MG63 (cell line): ENCODE results near the gene LRRC71. TPM values are rescaled to one million over a fixed set of nuclear protein-coding genes. Genes with fewer than 3 reads are reported as not detected.

Source experiments
- DNase-seq: peaks from one replicate; pipeline ENCODE4 v3.0.0-alpha.2; 2020
- H3K27me3 ChIP-seq: fragments of 250-450 bp; sonication (Bioruptor Pico); 2 replicates; pipeline ENCODE4 v1.5.1; 2020; ENCODE audit warnings: mild to moderate bottlenecking, moderate library complexity
- H3K36me3 ChIP-seq: fragments of 250-450 bp; sonication (Bioruptor Pico); 2 replicates; pipeline ENCODE4 v1.5.1; 2020; ENCODE audit warnings: mild to moderate bottlenecking, moderate library complexity
- H3K4me3 ChIP-seq: fragments of 250-450 bp; sonication (Bioruptor Pico); 2 replicates; pipeline ENCODE4 v1.5.1; 2020; ENCODE audit warnings: mild to moderate bottlenecking, moderate library complexity
- H3K9me3 ChIP-seq: fragments of 250-450 bp; sonication (Bioruptor Pico); 2 replicates; pipeline ENCODE4 v1.5.1; 2020; ENCODE audit warnings: mild to moderate bottlenecking, moderate library complexity
- total RNA-seq: library from RNA; depleted of rRNA; stranded (reverse); fragments of >200 nt; shearing (Covaris generic); gene quantifications from 2 replicates; pipeline ENCODE4 v1.2.3, GENCODE V29; 2014; ENCODE audit warnings: low replicate concordance

LRRC71 gene
- total RNA-seq, 1 experiment from 2014 or later = not detected

GRCh38 chr1:156899956-156900718 is 20.3 kb upstream of the LRRC71 start:
- H3K27me3 ChIP-seq = no peaks in the 10 kb centered on the region
- DNase-seq = no peak

GRCh38 chr1:156900896-156901589 is 19.4 kb upstream of the LRRC71 start:
- no peaks in the 10 kb centered on the region for H3K36me3 ChIP-seq
- no peaks in the 10 kb centered on the region for H3K9me3 ChIP-seq
- no peak overlapping the region for H3K4me3 ChIP-seq
- no peaks in the 10 kb centered on the region for H3K27me3 ChIP-seq
- no peak for DNase-seq

More at GRCh38 chr1:156899956-156900718, 20.3 kb upstream of the LRRC71 start:
- H3K4me3 ChIP-seq = no peak overlapping the region
- H3K9me3 ChIP-seq = no peaks in the 10 kb centered on the region
- no peaks in the 10 kb centered on the region for H3K36me3 ChIP-seq

- Histone ChIP-seq H3K9me3 (no peaks in the 10 kb centered on the region), H3K4me3 (no peak overlapping the region), H3K36me3 (no peaks in the 10 kb centered on the region), H3K27me3 (no peaks in the 10 kb centered on the region)
- DNase-seq = no peak
Measured at GRCh38 chr1:156901590-156901900, 18.9 kb upstream of the LRRC71 start.

DNA sequence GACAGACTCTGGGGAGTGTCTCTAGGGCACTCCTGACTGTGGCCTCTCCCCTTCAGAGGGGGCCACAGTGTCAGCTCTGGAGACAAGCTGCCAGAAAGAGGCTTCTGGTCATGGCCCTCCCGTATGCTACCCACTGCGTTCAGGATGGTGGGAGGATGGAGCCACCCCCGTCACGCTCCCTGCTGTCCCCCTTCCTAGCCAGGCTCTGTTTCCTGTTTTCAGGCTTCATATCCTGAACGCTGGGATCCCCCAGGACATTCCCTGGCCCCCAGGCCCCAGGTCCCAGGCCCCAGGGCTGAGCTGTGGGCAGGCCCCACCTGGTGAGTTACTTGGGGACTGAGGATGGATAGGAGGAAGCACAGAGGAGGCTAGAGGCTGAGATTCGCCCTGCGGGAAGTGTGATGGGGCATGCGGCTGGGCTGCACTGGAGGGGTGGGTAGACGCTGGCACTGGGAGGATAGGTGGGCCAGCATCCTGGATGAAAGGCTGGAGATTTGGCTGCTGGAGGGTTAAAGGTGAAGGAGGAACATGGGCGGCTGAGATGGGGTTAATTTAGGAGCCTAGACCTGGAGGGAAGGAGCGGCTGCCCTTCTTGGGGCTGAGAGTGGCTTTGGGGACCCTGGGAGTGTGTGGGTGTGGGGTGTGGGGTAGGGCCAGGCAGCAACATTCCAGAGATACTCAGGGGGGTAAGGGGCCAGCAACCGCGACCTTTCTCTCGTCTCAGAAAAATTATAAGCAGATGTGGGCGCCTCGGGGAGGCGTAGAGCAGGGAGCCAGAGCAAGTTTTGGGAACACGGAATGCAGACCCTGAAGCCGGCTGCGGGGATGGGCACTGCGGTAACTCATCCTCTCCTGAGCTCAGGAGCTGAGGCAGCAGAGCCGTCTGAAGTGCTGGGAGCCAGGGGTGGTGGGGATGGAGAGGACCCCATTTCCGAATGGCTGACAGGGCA is 18.2 kb upstream of the LRRC71 start:
- H3K9me3 ChIP-seq = no peaks in the 10 kb centered on the region
- no peaks in the 10 kb centered on the region for H3K36me3 ChIP-seq
- H3K27me3 ChIP-seq = no peaks in the 10 kb centered on the region
- DNase-seq = no peak
- no peak overlapping the region for H3K4me3 ChIP-seq

DNA sequence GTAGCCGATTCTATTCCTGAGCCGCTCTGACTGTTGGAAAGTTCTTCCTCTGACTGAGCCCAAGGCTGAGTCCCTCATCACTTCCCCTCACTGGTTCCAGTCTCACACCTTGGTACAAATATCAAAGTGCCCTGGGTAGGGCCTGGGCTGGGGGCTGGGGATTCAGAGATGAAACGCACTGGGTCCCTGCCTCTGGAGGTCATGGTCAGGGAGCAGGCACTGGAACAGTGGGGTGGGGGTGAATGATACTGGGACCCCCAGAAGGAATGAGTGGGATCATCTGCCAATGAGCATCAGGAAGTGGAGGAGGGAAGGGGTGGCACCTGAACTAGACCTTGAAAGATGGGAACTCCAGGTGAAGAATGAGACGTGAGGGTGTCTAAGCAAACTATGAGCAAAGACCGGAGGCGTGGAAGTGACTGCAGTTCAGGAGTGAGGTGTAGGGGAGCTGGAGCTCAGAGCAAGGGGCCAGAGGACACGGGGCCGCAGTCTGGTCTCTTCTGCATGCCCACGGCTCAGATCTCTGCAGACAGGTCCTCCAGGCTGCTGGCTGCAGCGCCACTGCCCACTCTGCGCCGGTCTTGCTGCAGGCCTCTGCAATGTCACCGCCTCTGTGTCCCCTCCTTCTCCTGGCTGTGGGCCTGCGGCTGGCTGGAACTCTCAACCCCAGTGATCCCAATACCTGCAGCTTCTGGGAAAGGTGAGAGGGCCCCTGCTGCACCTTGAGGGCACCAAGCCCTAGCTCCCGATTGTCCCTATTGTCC is 16.9 kb upstream of the LRRC71 start:
- DNase-seq = no peak
- no peak overlapping the region for H3K4me3 ChIP-seq
- H3K27me3 ChIP-seq = no peaks in the 10 kb centered on the region
- no peaks in the 10 kb centered on the region for H3K9me3 ChIP-seq
- H3K36me3 ChIP-seq = no peaks in the 10 kb centered on the region

- Histone ChIP-seq H3K4me3 (no peak overlapping the region), H3K9me3 (no peaks in the 10 kb centered on the region), H3K27me3 (no peaks in the 10 kb centered on the region), H3K36me3 (no peaks in the 10 kb centered on the region)
- DNase-seq = no peak
Measured at GRCh38 chr1:156904187-156904959, 16.1 kb upstream of the LRRC71 start.

DNA sequence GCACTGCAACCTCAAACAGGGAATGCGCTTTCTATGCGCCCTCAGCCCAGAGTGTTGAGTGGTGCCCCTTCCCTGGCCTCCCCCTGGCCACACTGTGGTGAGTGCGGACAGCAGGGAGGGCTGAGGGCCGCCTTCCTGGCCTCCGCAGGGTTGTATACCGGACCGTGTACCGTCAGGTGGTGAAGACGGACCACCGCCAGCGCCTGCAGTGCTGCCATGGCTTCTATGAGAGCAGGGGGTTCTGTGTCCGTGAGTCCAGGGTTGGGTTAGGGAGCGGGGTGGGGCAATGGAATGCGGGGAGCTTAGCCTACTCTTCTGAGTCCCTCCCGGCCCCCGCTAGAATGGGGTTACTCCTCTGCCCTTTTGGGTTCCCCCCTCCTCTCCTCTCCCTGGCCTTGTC is 15.3 kb upstream of the LRRC71 start:
- H3K9me3 ChIP-seq = no peaks in the 10 kb centered on the region
- DNase-seq = no peak
- H3K36me3 ChIP-seq = no peaks in the 10 kb centered on the region
- H3K4me3 ChIP-seq = no peak overlapping the region
- no peaks in the 10 kb centered on the region for H3K27me3 ChIP-seq

DNA sequence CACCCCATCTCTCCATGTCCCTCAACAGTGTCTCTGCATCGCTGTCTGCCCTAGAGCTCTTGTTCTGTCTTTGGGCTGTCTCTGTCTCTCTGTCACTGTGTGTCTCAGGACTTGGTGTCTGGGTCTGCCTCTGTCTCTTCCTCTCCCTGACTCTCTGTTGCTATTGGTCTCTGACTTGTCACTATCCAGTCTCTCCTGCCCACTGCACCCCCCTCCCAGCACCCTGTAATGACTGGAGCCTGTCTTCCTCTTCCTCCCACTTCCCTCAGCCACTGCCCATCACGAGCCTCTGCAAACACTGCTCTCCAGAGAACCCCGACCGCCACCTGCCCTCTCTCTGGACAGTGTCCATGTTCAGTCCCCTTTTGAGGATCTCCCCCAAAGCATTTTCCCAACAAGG is 14.8 kb upstream of the LRRC71 start:
- no peak overlapping the region for H3K4me3 ChIP-seq
- H3K9me3 ChIP-seq = no peaks in the 10 kb centered on the region
- no peaks in the 10 kb centered on the region for H3K27me3 ChIP-seq
- no peaks in the 10 kb centered on the region for H3K36me3 ChIP-seq
- no peak for DNase-seq

- DNase-seq = no peak
- no peaks in the 10 kb centered on the region for H3K27me3 ChIP-seq
- no peaks in the 10 kb centered on the region for H3K9me3 ChIP-seq
- no peak overlapping the region for H3K4me3 ChIP-seq
- H3K36me3 ChIP-seq = no peaks in the 10 kb centered on the region
Measured at GRCh38 chr1:156906206-156906906, 14.1 kb upstream of the LRRC71 start.

GRCh38 chr1:156908541-156908940 is 11.9 kb upstream of the LRRC71 start:
- DNase-seq = no peak
- no peak overlapping the region for H3K4me3 ChIP-seq
- H3K9me3 ChIP-seq = no peaks in the 10 kb centered on the region
- H3K36me3 ChIP-seq = no peaks in the 10 kb centered on the region
- H3K27me3 ChIP-seq = no peaks in the 10 kb centered on the region

DNA sequence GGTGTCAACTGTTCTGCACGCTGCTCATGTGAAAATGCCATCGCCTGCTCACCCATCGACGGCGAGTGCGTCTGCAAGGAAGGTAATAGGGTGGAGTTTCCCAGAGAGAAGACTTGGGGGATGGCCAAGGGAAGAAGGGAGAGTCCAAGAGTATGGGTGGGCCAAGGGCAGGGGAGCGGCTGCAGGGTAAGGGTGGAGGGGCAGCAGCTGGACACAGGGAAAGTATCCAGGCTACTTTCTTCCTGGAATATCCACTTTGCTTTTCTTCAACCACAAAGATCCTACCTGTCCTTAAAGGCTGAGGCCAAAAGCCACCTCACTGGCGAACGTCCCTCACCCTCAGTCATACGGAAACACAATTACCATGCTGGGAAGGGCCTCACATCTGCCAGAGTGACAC is 11.5 kb upstream of the LRRC71 start:
- Histone ChIP-seq H3K27me3 (no peaks in the 10 kb centered on the region), H3K36me3 (no peaks in the 10 kb centered on the region), H3K4me3 (no peak overlapping the region), H3K9me3 (no peaks in the 10 kb centered on the region)
- no peak for DNase-seq

GRCh38 chr1:156909671-156910070 is 10.8 kb upstream of the LRRC71 start:
- no peak overlapping the region for H3K4me3 ChIP-seq
- H3K9me3 ChIP-seq = no peaks in the 10 kb centered on the region
- H3K36me3 ChIP-seq = no peaks in the 10 kb centered on the region
- no peaks in the 10 kb centered on the region for H3K27me3 ChIP-seq
- DNase-seq = no peak

DNA sequence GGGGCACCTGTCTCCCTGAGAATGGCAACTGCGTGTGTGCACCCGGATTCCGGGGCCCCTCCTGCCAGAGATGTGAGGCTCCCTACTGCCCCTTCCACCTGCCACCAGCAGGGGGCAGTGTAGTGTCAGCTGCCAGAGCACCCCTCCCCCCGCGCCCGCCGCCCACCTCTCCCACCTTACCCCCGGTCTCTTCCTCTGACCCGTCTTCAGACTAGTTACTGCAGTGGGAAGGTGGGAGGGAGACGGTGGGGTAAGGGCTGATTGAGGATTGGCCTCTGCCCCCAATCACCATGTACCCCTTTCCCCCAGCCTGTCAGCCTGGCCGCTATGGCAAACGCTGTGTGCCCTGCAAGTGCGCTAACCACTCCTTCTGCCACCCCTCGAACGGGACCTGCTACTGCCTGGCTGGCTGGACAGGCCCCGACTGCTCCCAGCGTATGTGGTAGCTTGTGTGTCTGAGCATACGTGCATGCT is 10.1 kb upstream of the LRRC71 start:
- DNase-seq = no peak
- H3K9me3 ChIP-seq = no peaks in the 10 kb centered on the region
- H3K36me3 ChIP-seq = no peaks in the 10 kb centered on the region

DNA sequence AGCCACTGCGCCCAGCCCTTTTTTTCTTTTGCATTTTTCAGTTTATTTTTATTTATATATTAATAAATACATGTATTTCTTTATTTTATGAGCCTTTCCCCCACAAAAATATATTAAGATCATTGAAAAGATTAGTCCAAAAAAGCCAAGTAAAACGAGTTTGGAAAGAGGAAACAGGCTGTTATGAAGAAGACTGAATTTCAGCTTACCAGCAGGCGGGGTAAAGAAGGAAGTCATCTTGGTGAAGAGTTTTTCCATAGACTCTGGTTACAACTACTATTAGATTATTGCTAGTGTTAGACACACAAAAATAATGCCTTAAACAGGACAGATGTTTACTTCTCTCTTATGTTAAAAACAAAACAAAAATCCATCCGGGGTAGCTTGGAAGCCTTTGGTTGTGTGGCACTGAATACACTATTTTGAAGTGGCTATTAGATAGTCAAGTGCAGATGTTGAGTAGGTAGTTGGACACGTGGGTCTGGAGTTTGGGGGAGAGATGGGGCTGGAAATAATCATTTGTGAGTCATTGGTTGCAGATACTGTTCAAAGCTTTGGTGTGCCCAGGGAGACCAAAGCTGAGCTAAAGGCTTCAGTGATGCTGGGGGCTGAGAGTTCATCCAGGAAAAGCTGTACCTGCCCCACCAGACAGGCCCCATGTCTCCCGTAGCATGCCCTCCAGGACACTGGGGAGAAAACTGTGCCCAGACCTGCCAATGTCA is 8.7 kb upstream of the LRRC71 start:
- no peak for DNase-seq
- H3K4me3 ChIP-seq = no peak overlapping the region
- no peaks in the 10 kb centered on the region for H3K9me3 ChIP-seq
- H3K27me3 ChIP-seq = no peaks in the 10 kb centered on the region
- H3K36me3 ChIP-seq = no peaks in the 10 kb centered on the region

More for the DNA sequence above, 10.1 kb upstream of the LRRC71 start:
- Histone ChIP-seq H3K4me3 (no peak overlapping the region), H3K27me3 (no peaks in the 10 kb centered on the region)

DNA sequence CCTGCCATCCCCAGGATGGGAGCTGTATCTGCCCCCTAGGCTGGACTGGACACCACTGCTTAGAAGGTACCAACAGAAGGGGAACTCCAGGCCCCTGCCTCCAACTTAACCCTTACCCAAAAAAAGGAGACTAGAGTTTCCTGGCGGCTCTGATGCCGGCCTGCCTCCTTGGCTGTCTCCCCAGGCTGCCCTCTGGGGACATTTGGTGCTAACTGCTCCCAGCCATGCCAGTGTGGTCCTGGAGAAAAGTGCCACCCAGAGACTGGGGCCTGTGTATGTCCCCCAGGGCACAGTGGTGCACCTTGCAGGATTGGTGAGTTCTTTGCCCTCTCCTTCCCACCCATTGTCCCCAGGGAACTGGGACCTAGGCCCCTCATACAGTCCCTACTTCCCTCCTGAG is 8.1 kb upstream of the LRRC71 start:
- H3K4me3 ChIP-seq = no peak overlapping the region
- DNase-seq = no peak
- no peaks in the 10 kb centered on the region for H3K36me3 ChIP-seq
- H3K27me3 ChIP-seq = no peaks in the 10 kb centered on the region
- H3K9me3 ChIP-seq = no peaks in the 10 kb centered on the region
